ENCODE results near the gene PLB1. TPM values are rescaled to one million over a fixed set of nuclear protein-coding genes. Genes with fewer than 3 reads are reported as not detected.
"Not testable (repeated sequence)": the region's sequence is repeated elsewhere in the genome, so short reads cannot be mapped to it uniquely, and the experiment has no call there.

Gene PLB1
- total RNA-seq, 1 experiment from 2014 or later, result not detected

DNA sequence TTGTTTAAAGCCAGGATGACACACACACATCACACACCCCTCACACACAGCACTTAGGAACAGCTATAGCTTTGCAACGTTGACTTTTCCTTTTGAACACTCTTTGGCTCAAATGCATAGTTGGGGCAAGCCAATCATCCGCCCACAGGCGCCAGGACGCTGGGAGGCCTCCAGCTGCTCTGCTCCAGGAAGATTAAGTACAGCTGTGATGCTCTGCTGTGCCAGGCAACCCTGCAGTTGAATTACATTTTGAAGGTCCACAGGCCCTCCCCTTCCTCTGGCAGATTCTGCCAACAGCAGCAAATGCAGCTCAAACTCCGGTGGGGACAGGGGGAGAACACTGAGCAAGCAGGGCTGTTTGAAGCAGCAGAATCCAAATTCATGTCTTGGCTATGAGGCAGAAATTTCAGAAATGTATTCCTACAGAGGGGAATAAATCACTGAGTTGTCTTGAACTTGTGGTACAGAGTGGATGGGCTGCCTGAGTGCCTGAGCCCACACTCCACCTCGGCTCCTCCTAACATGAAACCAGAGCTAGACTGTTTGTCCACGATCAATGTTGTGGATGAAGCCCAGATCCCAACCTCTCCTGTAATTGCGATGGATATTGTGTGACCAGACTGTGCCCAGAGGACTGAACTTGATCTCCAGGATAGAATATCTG lies 169.3 kb downstream of the PLB1 start:
- no peak overlapping the region for H3K4me3 ChIP-seq (ENCODE audit: insufficient read depth, low read depth, low read length)
- no peaks in the 10 kb centered on the region for H3K36me3 ChIP-seq (replicated peaks; ENCODE audit: control insufficient read depth, insufficient read depth, low read length)
- H3K27me3 ChIP-seq (ENCODE audit: control insufficient read depth, insufficient read depth, low read length), result no peaks in the 10 kb centered on the region
- no peak for DNase-seq

- not testable (repeated sequence) for H3K4me3 ChIP-seq (ENCODE audit: insufficient read depth, low read depth, low read length); DNase-seq; H3K36me3 ChIP-seq (replicated peaks; ENCODE audit: control insufficient read depth, insufficient read depth, low read length); H3K27me3 ChIP-seq (ENCODE audit: control insufficient read depth, insufficient read depth, low read length)
These were observed 170.0 kb downstream of the PLB1 start for GRCh38 chr2:28665811-28666377.

- no peak for DNase-seq
These were observed 170.8 kb downstream of the PLB1 start for GRCh38 chr2:28666496-28667184.

DNA sequence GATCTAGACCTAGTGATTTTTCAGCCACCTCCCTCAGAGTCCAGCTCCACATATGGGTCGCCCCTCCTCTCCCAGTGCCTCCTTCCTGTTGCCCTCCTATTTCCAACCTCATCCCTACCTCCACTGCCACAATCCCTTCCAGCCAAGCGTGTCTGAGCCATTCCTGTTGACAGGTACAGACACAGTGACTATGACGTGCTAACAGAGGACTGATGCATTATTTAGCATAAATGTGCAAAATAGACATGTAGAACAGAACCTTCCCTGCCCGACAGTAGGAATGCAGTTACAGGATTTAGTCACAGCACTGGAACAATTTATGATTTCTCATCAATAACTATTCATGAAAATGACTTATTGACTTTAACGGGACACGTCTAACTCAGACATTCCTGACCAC lies 171.4 kb downstream of the PLB1 start:
- DNase-seq, result no peak
- no peaks in the 10 kb centered on the region for H3K36me3 ChIP-seq (replicated peaks; ENCODE audit: control insufficient read depth, insufficient read depth, low read length)
- H3K4me3 ChIP-seq (ENCODE audit: insufficient read depth, low read depth, low read length), result no peak overlapping the region
- H3K27me3 ChIP-seq (ENCODE audit: control insufficient read depth, insufficient read depth, low read length), result no peaks in the 10 kb centered on the region

More at GRCh38 chr2:28666496-28667184, 170.8 kb downstream of the PLB1 start:
- Histone ChIP-seq H3K27me3 (ENCODE audit: control insufficient read depth, insufficient read depth, low read length) (no peaks in the 10 kb centered on the region), H3K36me3 (replicated peaks; ENCODE audit: control insufficient read depth, insufficient read depth, low read length) (no peaks in the 10 kb centered on the region), H3K4me3 (ENCODE audit: insufficient read depth, low read depth, low read length) (no peak overlapping the region)

GRCh38 chr2:28668106-28668814 lies 172.4 kb downstream of the PLB1 start:
- Histone ChIP-seq H3K4me3 (ENCODE audit: insufficient read depth, low read depth, low read length) (no peak overlapping the region), H3K36me3 (replicated peaks; ENCODE audit: control insufficient read depth, insufficient read depth, low read length) (no peaks in the 10 kb centered on the region), H3K27me3 (ENCODE audit: control insufficient read depth, insufficient read depth, low read length) (no peaks in the 10 kb centered on the region)
- no peak for DNase-seq

DNA sequence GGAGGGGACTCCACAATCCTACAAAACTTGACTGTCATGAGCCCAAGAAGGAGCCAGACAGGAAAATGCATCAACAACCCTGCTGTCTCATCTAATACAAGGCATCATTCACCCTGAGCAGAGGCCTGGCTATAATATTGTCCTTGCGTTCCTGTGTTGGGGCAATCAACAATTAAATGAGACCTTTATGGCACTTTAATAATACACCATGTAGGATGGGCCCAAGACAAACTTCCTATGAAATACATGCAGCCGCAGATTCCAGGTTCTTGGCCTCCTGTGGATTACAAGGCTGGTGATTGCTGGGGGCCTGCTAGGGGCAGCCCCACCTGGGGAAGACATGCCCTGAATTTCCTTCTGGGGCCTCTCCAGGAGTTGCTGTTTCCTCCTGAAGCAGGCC lies 173.0 kb downstream of the PLB1 start:
- Histone ChIP-seq H3K27me3 (ENCODE audit: control insufficient read depth, insufficient read depth, low read length) (no peaks in the 10 kb centered on the region), H3K4me3 (ENCODE audit: insufficient read depth, low read depth, low read length) (no peak overlapping the region), H3K36me3 (replicated peaks; ENCODE audit: control insufficient read depth, insufficient read depth, low read length) (no peaks in the 10 kb centered on the region)
- no peak for DNase-seq

DNA sequence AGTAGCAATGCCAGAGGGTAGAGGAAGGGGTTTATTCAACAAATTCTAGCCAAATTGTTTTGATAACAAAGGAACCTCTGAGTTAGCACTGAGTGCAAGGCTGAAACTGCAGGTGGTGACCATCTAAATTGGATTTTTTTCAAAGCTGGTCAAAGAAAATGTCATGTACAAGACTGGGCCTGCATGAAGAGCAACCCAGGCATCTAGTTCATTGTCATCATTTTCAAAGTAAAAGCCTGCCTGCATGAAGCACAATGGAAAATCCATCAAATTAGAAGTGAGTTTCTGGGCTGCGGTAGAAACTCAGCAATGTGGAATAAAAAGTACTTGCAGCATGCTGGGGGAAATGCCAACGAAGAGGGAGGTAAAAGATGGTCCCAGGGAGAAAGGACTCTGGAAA lies 175.0 kb downstream of the PLB1 start:
- no peak overlapping the region for H3K4me3 ChIP-seq (ENCODE audit: insufficient read depth, low read depth, low read length)
- H3K36me3 ChIP-seq (replicated peaks; ENCODE audit: control insufficient read depth, insufficient read depth, low read length), result no peaks in the 10 kb centered on the region
- no peak for DNase-seq
- no peaks in the 10 kb centered on the region for H3K27me3 ChIP-seq (ENCODE audit: control insufficient read depth, insufficient read depth, low read length)

DNA sequence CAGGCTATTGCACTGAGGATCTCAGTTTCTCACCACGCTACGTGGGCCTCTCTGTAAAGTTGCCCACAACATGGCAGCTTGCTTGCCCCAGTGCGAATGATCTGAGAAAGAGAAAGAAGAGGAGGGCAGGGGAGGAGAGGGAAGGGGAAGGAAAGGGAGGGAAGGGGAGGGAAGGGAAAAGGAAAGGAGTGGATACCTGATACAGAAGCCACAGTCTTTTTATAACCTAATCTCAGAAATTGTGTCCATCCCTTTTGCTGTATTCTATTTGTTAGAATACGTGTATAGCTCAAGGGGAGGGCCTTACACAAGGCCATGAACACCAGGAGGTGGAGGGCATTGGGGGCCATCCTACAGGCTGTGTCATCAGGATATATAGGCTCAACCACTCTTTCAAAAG lies 177.5 kb downstream of the PLB1 start:
- Histone ChIP-seq H3K36me3 (replicated peaks; ENCODE audit: control insufficient read depth, insufficient read depth, low read length) (no peaks in the 10 kb centered on the region), H3K4me3 (ENCODE audit: insufficient read depth, low read depth, low read length) (no peak overlapping the region), H3K27me3 (ENCODE audit: control insufficient read depth, insufficient read depth, low read length) (no peaks in the 10 kb centered on the region)
- DNase-seq, result no peak

- no peaks in the 10 kb centered on the region for H3K27me3 ChIP-seq (ENCODE audit: control insufficient read depth, insufficient read depth, low read length)
- no peak for DNase-seq
- H3K4me3 ChIP-seq (ENCODE audit: insufficient read depth, low read depth, low read length), result no peak overlapping the region
- H3K36me3 ChIP-seq (replicated peaks; ENCODE audit: control insufficient read depth, insufficient read depth, low read length), result no peaks in the 10 kb centered on the region
These were observed 178.3 kb downstream of the PLB1 start for GRCh38 chr2:28674062-28674712.

GRCh38 chr2:28674713-28675068 lies 178.8 kb downstream of the PLB1 start:
- Histone ChIP-seq H3K4me3 (ENCODE audit: insufficient read depth, low read depth, low read length) (no peak overlapping the region), H3K27me3 (ENCODE audit: control insufficient read depth, insufficient read depth, low read length) (no peaks in the 10 kb centered on the region), H3K36me3 (replicated peaks; ENCODE audit: control insufficient read depth, insufficient read depth, low read length) (no peaks in the 10 kb centered on the region)
- no peak for DNase-seq

DNA sequence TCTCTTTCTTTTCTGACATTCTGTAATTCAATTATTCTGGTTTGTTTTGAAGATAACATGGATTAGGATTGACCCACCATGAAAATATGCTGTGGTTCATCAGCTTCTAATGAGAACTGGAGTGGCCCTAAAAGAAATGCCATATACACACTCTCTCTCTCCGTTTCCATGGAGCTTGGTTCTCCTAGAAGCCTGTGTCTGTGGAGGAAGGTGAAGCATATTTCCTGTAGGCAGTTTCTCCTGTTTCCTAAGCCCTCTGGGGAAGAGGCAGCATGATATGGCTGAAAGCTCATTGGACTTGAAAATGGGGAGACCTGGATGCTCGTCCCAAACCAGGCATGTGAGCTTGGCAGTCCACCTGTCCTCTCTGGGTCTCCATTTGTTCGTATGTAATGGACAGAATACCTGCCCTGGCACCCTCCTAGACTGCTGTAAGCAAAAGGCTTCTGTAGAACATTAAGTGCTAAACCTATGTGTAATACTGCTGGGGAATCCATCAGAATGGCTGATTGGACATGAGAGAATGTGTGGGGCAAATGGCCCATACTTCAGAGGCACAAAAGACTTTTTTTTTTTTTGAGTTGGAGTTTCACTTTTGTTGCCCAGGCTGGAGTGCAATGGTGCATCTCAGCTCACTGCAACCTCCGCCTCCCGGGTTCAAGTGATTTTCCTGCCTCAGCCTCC lies 180.4 kb downstream of the PLB1 start:
- no peaks in the 10 kb centered on the region for H3K27me3 ChIP-seq (ENCODE audit: control insufficient read depth, insufficient read depth, low read length)
- H3K36me3 ChIP-seq (replicated peaks; ENCODE audit: control insufficient read depth, insufficient read depth, low read length), result no peaks in the 10 kb centered on the region
- no peak for DNase-seq
- H3K4me3 ChIP-seq (ENCODE audit: insufficient read depth, low read depth, low read length), result no peak overlapping the region

- Histone ChIP-seq H3K27me3 (ENCODE audit: control insufficient read depth, insufficient read depth, low read length) (no peaks in the 10 kb centered on the region), H3K36me3 (replicated peaks; ENCODE audit: control insufficient read depth, insufficient read depth, low read length) (no peaks in the 10 kb centered on the region), H3K4me3 (ENCODE audit: insufficient read depth, low read depth, low read length) (no peak overlapping the region)
- no peak for DNase-seq
These were observed 182.5 kb downstream of the PLB1 start for GRCh38 chr2:28678175-28678855.

GRCh38 chr2:28678944-28679343 lies 183.1 kb downstream of the PLB1 start:
- Histone ChIP-seq H3K36me3 (replicated peaks; ENCODE audit: control insufficient read depth, insufficient read depth, low read length) (no peaks in the 10 kb centered on the region), H3K27me3 (ENCODE audit: control insufficient read depth, insufficient read depth, low read length) (no peaks in the 10 kb centered on the region), H3K4me3 (ENCODE audit: insufficient read depth, low read depth, low read length) (no peak overlapping the region)
- DNase-seq, result no peak

DNA sequence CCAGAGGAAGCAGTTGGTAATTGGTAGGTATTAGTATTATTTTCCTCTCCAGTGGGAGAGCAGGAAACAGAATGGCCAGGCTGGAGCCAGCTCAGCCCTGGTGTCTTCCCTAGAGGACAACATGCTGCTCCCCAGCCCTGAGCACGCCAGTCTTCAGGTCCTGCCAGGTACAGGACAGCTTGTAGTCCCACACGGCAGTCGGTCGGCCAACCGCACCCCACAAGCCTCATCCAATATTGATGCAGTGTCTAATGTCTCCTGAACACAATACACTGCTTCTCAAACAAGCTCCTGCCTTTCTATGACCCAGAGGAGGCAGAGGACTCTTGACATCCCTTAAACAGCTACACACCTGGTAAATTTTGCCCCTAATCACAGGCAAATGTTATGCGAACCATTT lies 184.8 kb downstream of the PLB1 start:
- Histone ChIP-seq H3K4me3 (ENCODE audit: insufficient read depth, low read depth, low read length) (no peak overlapping the region), H3K27me3 (ENCODE audit: control insufficient read depth, insufficient read depth, low read length) (no peaks in the 10 kb centered on the region), H3K36me3 (replicated peaks; ENCODE audit: control insufficient read depth, insufficient read depth, low read length) (no peaks in the 10 kb centered on the region)
- no peak for DNase-seq

Data from H7 (cell line).